T47D (cell line): ENCODE measurements around the gene DGKD.

Experiments
- DNase-seq, 2 experiments: peaks; one replicate each; pipeline versions ENCODE4 v3.0.0 to v3.0.0-alpha.2; 2011 to 2012; ENCODE audit warnings: low read depth in 1 of 2, low spot score in 1 of 2
- JUND ChIP-seq: IDR thresholded peaks from 2 replicates; pipeline ENCODE4 v1.6.1; 2012; ENCODE audit warnings: low read depth
- in situ Hi-C: cut with HindIII; loops from 2 replicates; pipeline ENCODE4 v1.10.0; 2016; ENCODE audit warnings: low sequenced_read_pairs, low pct_unique_long_range_greater_than_20kb

The DGKD gene

GRCh38 chr2:233464531-233465240 is 110.4 kb downstream of the DGKD start:
- no peak for DNase-seq
- TF ChIP-seq JUND: no peak
- in situ Hi-C loops: no loop called here

- TF ChIP-seq JUND: no peak
- no peak for DNase-seq
- in situ Hi-C loops: no loop called here
Measured at GRCh38 chr2:233466991-233467603, 112.8 kb downstream of the DGKD start.

- TF ChIP-seq JUND: no peak
- in situ Hi-C loops: no loop called here
- no peak for DNase-seq
Measured at GRCh38 chr2:233468047-233468740, 113.9 kb downstream of the DGKD start.

GRCh38 chr2:233468741-233469110 is 114.4 kb downstream of the DGKD start:
- DNase-seq: no peak
- TF ChIP-seq JUND: no peak
- in situ Hi-C loops: no loop called here

GRCh38 chr2:233469261-233470010 is 115.1 kb downstream of the DGKD start:
- DNase-seq: no peak
- TF ChIP-seq JUND: no peak
- in situ Hi-C loops: no loop called here

DNA sequence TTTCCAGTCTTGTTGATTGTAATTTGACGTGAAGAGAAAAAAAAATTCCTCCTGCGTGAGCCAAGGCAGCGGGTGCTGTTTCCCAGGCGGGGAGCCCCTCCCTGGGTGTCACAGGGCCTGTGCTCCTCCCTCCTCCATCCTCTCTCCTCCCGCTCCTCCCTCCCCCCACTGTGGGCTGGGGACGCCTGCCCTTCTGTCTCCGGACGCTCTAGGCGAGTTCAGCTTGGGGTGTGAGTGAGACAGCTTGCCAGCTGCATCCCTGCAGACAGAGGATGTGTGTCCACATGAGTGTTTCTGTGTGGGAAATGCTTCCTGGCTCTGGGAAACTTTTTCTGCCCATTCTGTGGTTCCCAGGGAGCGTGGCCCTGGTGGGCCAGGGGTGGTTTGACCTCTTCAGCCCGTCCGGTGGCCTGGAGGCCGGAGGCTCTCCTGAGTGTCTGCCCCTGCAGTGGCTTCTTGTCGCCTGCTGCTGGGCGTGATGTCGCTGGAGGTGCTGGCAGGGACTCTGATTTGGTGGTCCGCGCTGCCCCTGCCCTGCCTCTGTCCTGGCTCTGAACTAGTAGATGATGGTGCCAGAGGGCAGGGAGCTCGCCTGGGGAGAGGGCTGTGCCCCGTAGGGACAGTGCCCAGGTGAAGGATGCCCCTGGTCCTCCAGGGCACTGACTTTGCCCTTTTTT is 115.9 kb downstream of the DGKD start:
- in situ Hi-C loops: no loop called here
- no peak for TF ChIP-seq JUND
- no peak for DNase-seq

DNA sequence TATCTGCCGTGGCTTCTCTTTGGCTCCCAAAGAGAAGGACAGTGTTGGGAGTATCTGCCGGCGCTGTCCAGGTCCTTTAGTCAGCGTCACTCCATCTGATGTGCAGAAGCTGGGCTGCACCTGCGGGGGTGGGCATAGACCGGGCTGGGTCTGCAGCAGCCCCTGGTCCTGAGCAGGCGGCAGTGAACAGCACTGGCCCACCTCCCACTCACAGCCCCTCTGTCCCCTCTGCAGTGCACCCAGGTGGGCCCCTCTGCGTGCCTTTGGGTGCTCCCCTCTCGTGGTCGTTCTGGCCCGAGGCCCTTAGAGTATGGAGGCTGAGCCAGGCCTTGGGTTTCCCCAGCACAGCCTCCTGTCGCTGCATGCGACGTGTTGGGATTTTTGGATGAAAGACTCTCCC is 116.5 kb downstream of the DGKD start:
- no peak for TF ChIP-seq JUND
- in situ Hi-C loops: no loop called here
- DNase-seq: no peak

GRCh38 chr2:233471291-233472035 is 117.2 kb downstream of the DGKD start:
- no peak for TF ChIP-seq JUND
- in situ Hi-C loops: no loop called here
- no peak for DNase-seq

- in situ Hi-C loops: no loop called here
- TF ChIP-seq JUND: no peak
- DNase-seq: no peak
Measured at GRCh38 chr2:233473386-233473791, 119.1 kb downstream of the DGKD start.

- DNase-seq: no peak
- in situ Hi-C loops: no loop called here
- TF ChIP-seq JUND: no peak
Measured at GRCh38 chr2:233473878-233474277, 119.6 kb downstream of the DGKD start.

DNA sequence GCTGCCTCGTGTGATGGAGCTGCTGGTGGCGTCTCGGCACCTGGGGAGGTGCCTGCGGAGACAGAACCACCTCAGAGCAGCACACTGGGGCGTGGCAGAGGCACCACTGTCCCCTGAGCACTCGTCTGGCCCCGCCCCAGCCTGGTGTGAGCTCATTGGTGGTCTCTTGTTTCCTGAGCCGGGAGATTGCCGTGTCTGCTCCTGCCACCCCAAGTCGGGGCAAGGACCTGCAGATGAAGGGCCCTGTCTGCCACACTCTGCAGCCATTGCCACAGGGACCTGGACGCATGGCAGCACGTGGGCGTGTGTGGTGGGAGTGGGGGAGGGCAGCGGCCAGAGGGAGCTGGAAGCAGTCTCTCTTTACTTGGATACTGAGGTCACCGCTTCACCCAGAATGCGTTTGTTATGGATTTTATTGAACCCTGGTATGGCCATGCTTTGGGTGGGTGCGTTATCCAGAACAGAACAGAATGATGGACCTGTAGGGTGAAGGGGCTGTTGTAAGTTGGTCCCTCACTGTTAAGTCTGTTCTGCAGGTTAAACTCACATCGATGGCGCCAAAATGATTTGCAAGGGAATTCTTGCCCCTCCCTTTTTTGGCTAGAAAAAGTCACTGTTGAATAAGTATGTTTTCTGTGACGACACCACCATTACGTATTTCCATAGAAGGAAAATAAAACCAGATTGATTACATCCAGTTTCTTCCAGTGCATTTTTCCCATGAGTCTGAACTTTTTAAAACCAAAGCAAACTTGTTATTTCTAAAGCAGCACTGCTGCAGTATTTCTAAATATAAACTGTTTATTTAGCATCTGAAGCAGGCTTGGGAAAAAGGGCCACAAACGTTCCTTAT is 120.2 kb downstream of the DGKD start:
- in situ Hi-C loops: no loop called here
- TF ChIP-seq JUND: no peak
- DNase-seq: no peak

DNA sequence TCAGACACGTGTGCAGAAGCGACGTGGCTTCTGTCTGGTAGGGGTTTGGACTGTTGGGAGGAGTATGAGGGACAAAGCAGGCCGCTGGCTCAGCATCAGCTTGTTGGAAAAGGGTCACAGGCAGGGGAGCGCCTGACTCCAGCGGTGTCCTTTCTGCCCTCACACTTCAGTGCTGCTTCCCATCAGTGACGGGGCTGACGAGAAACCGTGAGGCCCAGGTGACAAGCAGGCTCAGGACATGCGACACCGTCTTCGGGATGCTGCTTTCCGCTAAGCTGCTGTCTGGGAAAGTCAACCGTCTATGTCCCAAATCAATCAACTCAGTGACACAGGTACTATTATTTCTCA is 121.7 kb downstream of the DGKD start:
- DNase-seq: no peak
- in situ Hi-C loops: no loop called here
- no peak for TF ChIP-seq JUND
